Mesenchymal stem cell (in vitro differentiated cells and primary cell): Measurements from ENCODE around the gene CREB1.

Experiments used
- DNase-seq: peaks from one replicate; pipeline ENCODE4 v3.0.0-alpha.2; 2013
- H2AFZ ChIP-seq: one replicate; pipeline ENCODE4 v1.6.1; 2013; ENCODE audit warnings: low read depth, mild to moderate bottlenecking, control low read depth, inconsistent platforms, low read length, moderate library complexity
- H2AK5ac ChIP-seq: 2 replicates; pipeline ENCODE4 v1.6.1; 2013; ENCODE audit warnings: low read length, moderate library complexity, mild to moderate bottlenecking, inconsistent platforms; ENCODE audit not compliant: severe bottlenecking
- H2BK120ac ChIP-seq: one replicate; pipeline ENCODE4 v1.6.1; 2013; ENCODE audit warnings: low read depth, mild to moderate bottlenecking, inconsistent platforms, low read length, moderate library complexity
- H2BK12ac ChIP-seq, 2 experiments: one replicate each; pipeline ENCODE4 v1.6.1; 2013; ENCODE audit warnings: inconsistent platforms in 2 of 2, low read length in 2 of 2, mild to moderate bottlenecking in 2 of 2, moderate library complexity in 2 of 2, control low read depth in 1 of 2
- H2BK15ac ChIP-seq: one replicate; pipeline ENCODE4 v1.6.1; 2013; ENCODE audit warnings: mild to moderate bottlenecking, low read depth, inconsistent platforms; ENCODE audit not compliant: poor library complexity, severe bottlenecking
- H2BK5ac ChIP-seq: 2 replicates; pipeline ENCODE4 v1.6.1; 2013; ENCODE audit warnings: low read depth, mild to moderate bottlenecking, low read length, control low read depth, inconsistent platforms; ENCODE audit not compliant: poor library complexity, severe bottlenecking
- H3K14ac ChIP-seq, 2 experiments: one replicate each; pipeline ENCODE4 v1.6.1; 2013; ENCODE audit warnings: inconsistent platforms in 2 of 2, low read length in 2 of 2, control low read depth in 1 of 2, mild to moderate bottlenecking in 1 of 2, moderate library complexity in 1 of 2
- H3K18ac ChIP-seq, 2 experiments: one replicate each; pipeline ENCODE4 v1.6.1; 2013; ENCODE audit warnings: inconsistent platforms in 2 of 2, low read length in 2 of 2, control low read depth in 1 of 2, low read depth in 1 of 2, mild to moderate bottlenecking in 1 of 2
- H3K23ac ChIP-seq, 2 experiments: one replicate each; pipeline ENCODE4 v1.6.1; 2013; ENCODE audit warnings: inconsistent platforms in 2 of 2, low read length in 2 of 2, mild to moderate bottlenecking in 2 of 2, moderate library complexity in 2 of 2, control low read depth in 1 of 2
- H3K27ac ChIP-seq: 2 replicates; pipeline ENCODE4 v1.5.1; 2013; ENCODE audit warnings: mild to moderate bottlenecking, moderate library complexity, low read length, control low read depth, inconsistent platforms; ENCODE audit not compliant: poor library complexity, severe bottlenecking
- H3K27me3 ChIP-seq, 2 experiments: 2 replicates each; pipeline versions ENCODE4 v1.6.1 to v1.7.0; 2013; ENCODE audit warnings: low read length in 2 of 2, mild to moderate bottlenecking in 2 of 2, moderate library complexity in 2 of 2, control low read depth in 1 of 2, inconsistent platforms in 1 of 2; ENCODE audit not compliant: control insufficient read depth in 1 of 2, insufficient read depth in 1 of 2
- H3K36me3 ChIP-seq, 2 experiments: 2 replicates each; pipeline versions ENCODE4 v1.6.1 to v1.7.0; 2013; ENCODE audit warnings: low read length in 2 of 2, control low read depth in 1 of 2, inconsistent platforms in 1 of 2, low read depth in 1 of 2, mild to moderate bottlenecking in 1 of 2; ENCODE audit not compliant: insufficient read depth in 2 of 2, control insufficient read depth in 1 of 2
- H3K4ac ChIP-seq, 2 experiments: one replicate each; pipeline ENCODE4 v1.6.1; 2013; ENCODE audit warnings: inconsistent platforms in 2 of 2, low read length in 2 of 2, mild to moderate bottlenecking in 2 of 2, moderate library complexity in 2 of 2, control low read depth in 1 of 2, low read depth in 1 of 2
- H3K4me1 ChIP-seq: 2 replicates; pipeline ENCODE4 v1.6.1; 2013; ENCODE audit warnings: low read depth, low read length, control low read depth; ENCODE audit not compliant: control insufficient read depth, insufficient read depth
- H3K4me2 ChIP-seq: 2 replicates; pipeline ENCODE4 v1.6.1; 2013; ENCODE audit warnings: low read length, mild to moderate bottlenecking, inconsistent platforms; ENCODE audit not compliant: poor library complexity, severe bottlenecking
- H3K4me3 ChIP-seq, 2 experiments: 2 replicates each; pipeline versions ENCODE4 v1.5.1 to v1.7.0; 2013; ENCODE audit warnings: low read length in 2 of 2, mild to moderate bottlenecking in 2 of 2, control low read depth in 1 of 2, low read depth in 1 of 2; ENCODE audit not compliant: insufficient read depth in 1 of 2
- H3K79me1 ChIP-seq: replicated peaks from 2 replicates; pipeline ENCODE4 v1.6.1; 2013; ENCODE audit warnings: mild to moderate bottlenecking, control low read depth, low read length, inconsistent platforms; ENCODE audit not compliant: poor library complexity, severe bottlenecking
- H3K9ac ChIP-seq: 2 replicates; pipeline ENCODE4 v1.7.0; 2013; ENCODE audit warnings: mild to moderate bottlenecking, low read length, moderate library complexity
- H3K9me3 ChIP-seq: 2 replicates; pipeline ENCODE4 v1.7.0; 2013; ENCODE audit warnings: mild to moderate bottlenecking, low read length; ENCODE audit not compliant: control insufficient read depth
- H4K8ac ChIP-seq: one replicate; pipeline ENCODE4 v1.6.1; 2013; ENCODE audit warnings: inconsistent platforms, mild to moderate bottlenecking, low read length, moderate library complexity
- H4K91ac ChIP-seq: one replicate; pipeline ENCODE4 v1.6.1; 2013; ENCODE audit warnings: mild to moderate bottlenecking, low read length, inconsistent platforms
- WGBS: methylation state at CpG from one replicate; pipeline ENCODE4 v1.1.7; 2013; ENCODE audit warnings: mixed read lengths; 5-methylcytosine and 5-hydroxymethylcytosine counted together

CREB1 gene

GRCh38 chr2:207531032-207531952 lies 1.5 kb downstream of the CREB1 start:
- Histone ChIP-seq H3K23ac (no peak overlapping the region), H2AFZ (no peak overlapping the region), H4K91ac (no peak overlapping the region), H2BK120ac (no peak overlapping the region), H4K8ac (no peak overlapping the region), H3K18ac (no peak overlapping the region), H2AK5ac (no peak overlapping the region), H3K9me3 (no peaks in the 10 kb centered on the region), H2BK5ac (no peak overlapping the region), H3K4ac (no peak overlapping the region), H2BK12ac (no peak overlapping the region), H3K79me1 (peaks cover 13% of the 10 kb centered on the region), H3K4me3 (peak overlapping the region; percentile 60 to 90), H2BK15ac (no peak overlapping the region), H3K36me3 (peaks cover 5 to 14% of the 10 kb centered on the region in 2 experiments), H3K14ac (no peak overlapping the region), H3K27ac (peak overlapping the region; percentile 91), H3K4me2 (peak overlapping the region; percentile 64), H3K4me1 (peaks cover 9% of the 10 kb centered on the region), H3K9ac (peak overlapping the region; percentile 98), H3K27me3 (no peaks in the 10 kb centered on the region)
- 24% methylated on average over 15 of the region's 20 CpGs for WGBS
- DNase-seq: peak; percentile 12

- Histone ChIP-seq H2AFZ (no peak overlapping the region), H3K18ac (no peak overlapping the region), H3K27ac (no peak overlapping the region), H3K27me3 (no peaks in the 10 kb centered on the region), H4K8ac (no peak overlapping the region), H2BK5ac (no peak overlapping the region), H2BK12ac (no peak overlapping the region), H3K4me2 (no peak overlapping the region), H2BK15ac (no peak overlapping the region), H3K79me1 (peaks cover 9% of the 10 kb centered on the region), H3K4ac (no peak overlapping the region), H2AK5ac (no peak overlapping the region), H3K14ac (no peak overlapping the region), H3K9ac (peak overlapping the region; percentile 23), H4K91ac (no peak overlapping the region), H3K4me3 (no peak overlapping the region), H3K9me3 (no peaks in the 10 kb centered on the region), H3K4me1 (peaks cover 9% of the 10 kb centered on the region), H3K36me3 (peaks cover 5 to 8% of the 10 kb centered on the region in 2 experiments), H3K23ac (no peak overlapping the region), H2BK120ac (no peak overlapping the region)
- WGBS: 100% methylated on average over 4 of the region's 9 CpGs
- no peak for DNase-seq
Observed at GRCh38 chr2:207532676-207533075, 2.9 kb downstream of the CREB1 start.

- 100% methylated on average over 1 of the region's 2 CpGs for WGBS
- no peak overlapping the region for H2AK5ac ChIP-seq
- DNase-seq: no peak
- no peak overlapping the region for H2BK120ac ChIP-seq
- H2BK12ac ChIP-seq: no peak overlapping the region
- peak overlapping the region; percentile 23 for H3K9ac ChIP-seq
- no peak overlapping the region for H3K14ac ChIP-seq
- peaks cover 4 to 5% of the 10 kb centered on the region in 2 experiments for H3K36me3 ChIP-seq
- H3K18ac ChIP-seq: no peak overlapping the region
- no peaks in the 10 kb centered on the region for H3K27me3 ChIP-seq
- H2AFZ ChIP-seq: no peak overlapping the region
- H2BK5ac ChIP-seq: no peak overlapping the region
- H4K91ac ChIP-seq: no peak overlapping the region
- H3K79me1 ChIP-seq: peaks cover 5% of the 10 kb centered on the region
- H3K4me3 ChIP-seq: no peak overlapping the region
- H3K27ac ChIP-seq: no peak overlapping the region
- no peak overlapping the region for H4K8ac ChIP-seq
- H3K9me3 ChIP-seq: no peaks in the 10 kb centered on the region
- H3K4me1 ChIP-seq: peaks cover 8% of the 10 kb centered on the region
- H2BK15ac ChIP-seq: no peak overlapping the region
- no peak overlapping the region for H3K23ac ChIP-seq
- no peak overlapping the region for H3K4ac ChIP-seq
- H3K4me2 ChIP-seq: no peak overlapping the region
Observed at GRCh38 chr2:207533461-207534008, 3.8 kb downstream of the CREB1 start.

GRCh38 chr2:207534417-207534816 lies 4.7 kb downstream of the CREB1 start:
- Histone ChIP-seq H3K9me3 (no peaks in the 10 kb centered on the region), H3K14ac (no peak overlapping the region), H2BK5ac (no peak overlapping the region), H3K18ac (no peak overlapping the region), H3K23ac (no peak overlapping the region), H3K9ac (no peak overlapping the region), H3K27me3 (no peaks in the 10 kb centered on the region), H3K79me1 (no peaks in the 10 kb centered on the region), H2BK120ac (no peak overlapping the region), H4K8ac (no peak overlapping the region), H2AK5ac (no peak overlapping the region), H3K36me3 (peaks cover 4 to 5% of the 10 kb centered on the region in 2 experiments), H3K4ac (no peak overlapping the region), H2BK12ac (no peak overlapping the region), H2AFZ (no peak overlapping the region), H4K91ac (no peak overlapping the region), H3K4me3 (no peak overlapping the region), H3K27ac (no peak overlapping the region), H3K4me1 (peaks cover 5% of the 10 kb centered on the region), H2BK15ac (no peak overlapping the region), H3K4me2 (no peak overlapping the region)
- DNase-seq: no peak
- WGBS: no CpG with 5 or more reads among the region's 3 CpGs
